Germinal center (tissue), 1 donor: ENCODE results near the gene FAM72B.
"Not testable (repeated sequence)": the region's sequence is repeated elsewhere in the genome, so short reads cannot be mapped to it uniquely, and the experiment has no call there.

Experiments
- DNase-seq: peaks from one replicate; pipeline ENCODE4 v3.0.0; 2012; ENCODE audit warnings: mixed read lengths, low spot score

FAM72B gene

DNA sequence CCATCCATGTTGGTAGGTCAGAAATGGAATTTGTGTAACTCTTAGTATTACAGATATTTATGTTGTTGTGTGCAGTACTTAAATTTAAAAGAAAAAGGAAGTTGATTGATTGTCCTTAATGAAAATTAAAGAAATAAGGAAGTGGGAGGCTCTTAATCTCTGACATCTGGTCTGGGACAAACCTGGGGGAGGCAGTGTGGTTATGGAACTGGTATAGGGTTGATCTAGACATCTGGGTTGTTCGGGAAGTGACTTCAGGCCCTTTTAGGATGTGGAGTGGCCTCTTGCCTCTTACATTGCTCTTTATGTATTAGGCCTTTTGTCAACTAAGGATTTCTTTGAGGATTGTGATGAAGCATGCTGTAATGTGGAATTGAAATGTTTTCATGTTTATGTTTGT lies 16.1 kb upstream of the FAM72B start:
- DNase-seq = not testable (repeated sequence)

DNA sequence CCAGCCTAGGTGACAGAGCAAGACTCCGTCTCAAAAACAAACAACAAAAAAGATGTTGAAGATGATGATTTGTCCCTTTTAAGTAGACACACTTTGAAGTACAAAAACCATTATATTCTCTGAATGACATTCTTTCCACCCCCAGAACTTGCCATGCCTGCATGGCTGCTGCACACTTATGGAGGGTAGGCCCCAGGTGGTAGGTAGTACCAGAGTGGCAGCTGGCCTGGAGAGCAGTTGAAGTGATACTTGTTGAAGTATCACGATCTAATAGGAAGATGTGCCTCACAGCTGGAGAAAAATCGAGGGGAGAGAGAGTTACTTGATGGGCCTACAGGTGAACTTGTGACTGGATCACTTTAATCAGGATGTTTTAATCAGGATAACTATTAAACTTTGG lies 15.6 kb upstream of the FAM72B start:
- DNase-seq = not testable (repeated sequence)

DNA sequence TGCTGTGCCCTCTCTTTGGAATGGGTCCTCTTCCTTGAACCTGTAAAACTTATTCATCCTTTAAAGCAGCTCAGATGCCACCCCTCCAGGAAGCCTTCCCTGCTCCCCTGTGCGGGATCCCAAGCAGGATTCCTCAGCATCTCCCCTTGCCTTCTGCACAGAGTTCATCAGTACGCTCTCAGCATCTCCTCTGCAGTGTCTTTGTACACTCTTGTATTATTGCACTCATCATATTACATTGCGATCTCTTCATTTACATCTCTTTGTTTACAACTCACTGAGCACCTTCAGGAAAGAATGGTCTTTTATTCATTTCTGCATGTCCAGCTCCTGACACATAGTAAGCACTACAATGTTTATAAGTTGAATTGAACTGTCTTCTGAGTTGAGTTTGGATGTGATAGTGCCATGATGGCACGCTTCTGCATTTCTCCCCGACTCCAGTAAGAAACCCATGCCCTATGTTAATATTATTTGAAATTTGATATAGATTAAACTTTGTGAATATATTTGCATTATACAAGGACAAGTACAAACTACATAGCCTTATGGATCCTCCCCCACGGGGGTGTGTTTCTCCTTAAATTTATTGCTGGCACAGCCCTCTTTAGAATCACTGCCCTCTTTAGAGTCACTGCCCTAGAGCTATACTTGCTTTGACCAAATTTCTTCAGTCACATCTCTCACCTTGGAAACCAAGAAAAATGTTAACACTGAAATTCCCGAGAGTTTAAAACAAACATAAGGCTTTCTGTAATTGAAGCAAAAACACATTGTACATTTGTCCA lies 13.1 kb upstream of the FAM72B start:
- DNase-seq = not testable (repeated sequence)

DNA sequence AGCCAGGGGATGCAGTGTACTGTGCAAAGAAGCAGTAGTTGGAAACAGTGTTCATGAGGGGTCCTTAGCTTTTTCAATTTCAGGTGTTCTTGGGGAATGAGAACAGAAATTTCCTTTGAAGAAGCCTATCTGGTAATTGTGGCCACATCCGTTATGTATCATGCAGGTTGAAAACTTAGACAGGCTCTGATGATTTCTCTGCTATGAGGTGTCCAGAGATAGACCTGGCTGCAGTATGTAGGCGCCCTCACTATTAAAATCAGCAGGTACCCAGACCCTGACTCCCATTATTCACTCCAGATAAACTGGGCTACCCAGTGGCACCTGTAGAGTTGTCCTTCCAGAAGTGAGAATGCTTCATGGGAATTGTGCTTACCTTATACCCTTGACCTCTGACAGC lies 8.4 kb upstream of the FAM72B start:
- DNase-seq = not testable (repeated sequence)

DNA sequence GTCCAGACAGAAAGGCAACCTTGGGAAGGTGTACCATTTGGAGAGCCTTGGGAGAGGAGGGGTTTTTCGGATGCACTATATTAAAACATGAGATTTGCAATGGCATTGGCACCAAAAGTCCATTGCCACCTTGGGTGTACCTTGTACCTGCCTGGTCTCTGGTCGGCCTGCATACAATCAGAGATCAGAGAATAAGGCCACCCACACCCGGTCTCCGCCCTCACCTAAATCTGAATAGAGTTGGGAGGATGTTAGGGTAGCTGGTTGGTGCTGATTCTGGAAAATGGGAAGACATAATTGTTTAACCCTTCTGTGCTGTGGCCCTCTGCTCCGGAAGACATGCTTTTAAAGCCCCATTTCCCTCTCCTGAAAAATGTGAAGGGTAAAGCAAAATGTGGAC lies 3.8 kb upstream of the FAM72B start:
- DNase-seq = not testable (repeated sequence)

DNA sequence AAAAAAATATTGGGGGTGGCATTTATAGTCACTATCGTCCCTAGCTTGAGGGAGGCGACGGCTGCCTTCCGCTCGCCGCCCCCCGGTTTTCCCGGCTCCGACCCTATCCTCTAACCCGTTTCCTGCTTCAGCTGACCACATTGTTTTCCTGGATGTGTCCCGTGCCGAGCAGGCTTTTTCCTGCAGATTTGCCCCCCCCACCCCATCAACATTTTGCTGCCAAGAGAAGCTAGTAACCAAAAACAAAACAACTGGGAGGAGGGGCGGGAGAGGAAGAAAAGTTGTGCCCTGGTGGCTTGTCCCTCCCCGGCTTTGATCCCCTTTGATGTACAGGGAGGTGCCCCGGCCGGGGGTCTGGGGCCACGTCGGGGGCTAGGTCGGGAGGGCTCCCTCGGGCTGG lies 2.1 kb upstream of the FAM72B start:
- DNase-seq = not testable (repeated sequence)

DNA sequence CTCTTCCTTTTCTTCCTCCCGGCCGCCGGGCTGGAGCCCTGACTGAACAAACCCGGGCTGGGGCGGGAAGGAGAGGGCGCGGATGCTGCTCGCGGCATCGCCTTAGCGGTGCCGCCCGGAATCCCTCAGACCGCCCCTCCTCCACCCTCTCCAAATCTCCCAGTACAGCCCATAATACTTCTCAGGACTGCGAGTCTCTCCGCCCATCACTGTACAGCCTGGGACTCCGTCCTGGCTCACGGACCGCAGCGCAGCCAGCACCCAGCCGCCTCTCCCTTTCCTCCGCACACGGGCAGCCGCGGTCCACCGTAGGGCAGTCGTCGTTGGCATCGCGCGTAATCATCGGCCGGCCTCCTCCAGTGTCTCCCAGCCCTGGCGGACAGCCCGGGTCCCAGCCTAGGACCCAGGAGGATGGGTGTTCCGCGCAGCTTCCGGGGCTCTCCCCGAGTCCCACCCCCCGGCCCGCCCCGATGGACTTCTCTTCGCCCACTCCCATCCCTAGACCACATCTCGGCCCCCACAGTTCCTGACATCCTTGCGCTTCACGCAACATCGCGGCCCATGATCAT lies 1.1 kb upstream of the FAM72B start:
- DNase-seq = not testable (repeated sequence)

DNA sequence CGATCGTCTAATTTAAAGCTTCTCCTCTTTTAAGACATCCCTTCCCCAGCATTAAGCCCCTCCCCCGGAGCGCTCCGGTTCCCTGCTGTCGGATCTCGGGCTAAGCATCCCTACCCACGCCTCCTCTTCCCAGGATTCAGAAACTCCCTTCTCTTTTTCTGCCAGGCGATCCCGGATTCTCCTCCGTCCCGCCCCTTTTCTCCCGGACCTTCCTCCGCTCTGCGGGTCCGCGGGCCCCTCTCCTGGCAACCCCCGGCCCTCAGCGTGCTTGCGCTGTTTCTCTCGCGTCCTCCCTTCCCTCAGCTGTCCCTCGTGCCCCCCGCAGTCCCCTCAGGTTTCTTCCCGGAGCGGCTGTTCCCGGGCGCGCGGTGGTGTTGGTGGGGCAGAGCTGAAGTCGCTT lies 273 bp downstream of the FAM72B start:
- DNase-seq = not testable (repeated sequence)

DNA sequence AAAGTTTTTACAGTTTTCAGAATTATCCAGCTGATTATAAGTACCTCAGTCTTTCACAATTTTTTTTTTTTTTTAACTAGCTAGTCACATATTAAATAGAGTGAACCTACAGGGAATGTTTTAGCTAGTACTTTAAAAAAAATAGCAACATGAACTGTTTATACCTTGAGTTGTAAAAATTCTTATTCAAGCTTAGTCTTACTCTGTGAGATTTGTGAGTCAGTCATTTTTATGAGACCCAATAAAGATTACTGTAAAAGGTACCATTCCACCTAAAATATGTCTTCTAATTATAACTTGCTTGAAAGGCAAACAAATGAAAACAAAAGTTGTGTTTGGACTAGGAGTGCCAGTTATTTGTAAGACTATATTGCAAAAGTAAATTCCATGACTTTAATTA lies 5.9 kb downstream of the FAM72B start:
- not testable (repeated sequence) for DNase-seq

DNA sequence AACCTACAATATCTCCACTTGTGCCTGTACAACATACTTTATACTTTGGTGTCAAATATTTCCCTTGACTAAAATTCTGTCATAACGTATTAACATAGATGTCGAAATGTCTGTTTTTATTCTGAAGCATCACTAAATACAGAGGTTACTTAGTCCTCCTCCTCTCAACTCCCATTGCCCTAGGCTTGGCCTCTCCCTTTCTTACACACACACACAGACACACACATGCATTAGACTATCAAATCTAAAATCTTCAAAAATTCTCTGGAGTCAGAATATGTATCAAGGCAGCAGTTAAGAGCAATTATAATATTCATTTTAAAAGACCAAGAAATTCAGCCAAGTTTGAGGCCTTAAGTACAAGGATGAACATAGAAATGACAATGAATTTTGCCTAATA lies 7.5 kb downstream of the FAM72B start:
- DNase-seq = not testable (repeated sequence)

DNA sequence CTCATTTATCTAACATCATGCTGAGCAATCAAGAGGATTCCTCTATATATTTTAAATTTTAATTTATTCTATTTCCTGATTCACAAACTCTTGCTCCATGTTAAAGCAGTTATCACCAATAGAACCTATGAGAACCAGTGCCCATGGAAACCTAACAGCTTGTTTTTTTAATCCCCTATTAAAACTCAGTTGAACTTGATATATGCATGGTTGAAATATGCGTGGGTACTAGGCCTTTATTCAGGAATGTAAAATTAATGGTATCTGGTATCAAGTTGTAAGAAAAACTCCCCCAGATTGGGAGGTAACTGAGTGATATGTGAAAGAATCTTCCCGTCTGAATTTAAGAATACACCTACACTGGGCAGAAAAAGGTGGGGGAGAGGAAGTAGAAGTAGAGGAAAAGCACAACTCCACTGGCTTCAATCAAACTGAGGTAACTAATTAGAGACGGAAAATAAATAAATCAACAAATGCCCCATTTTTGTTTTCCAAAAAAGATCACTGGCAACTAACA lies 15.9 kb downstream of the FAM72B start:
- not testable (repeated sequence) for DNase-seq

DNA sequence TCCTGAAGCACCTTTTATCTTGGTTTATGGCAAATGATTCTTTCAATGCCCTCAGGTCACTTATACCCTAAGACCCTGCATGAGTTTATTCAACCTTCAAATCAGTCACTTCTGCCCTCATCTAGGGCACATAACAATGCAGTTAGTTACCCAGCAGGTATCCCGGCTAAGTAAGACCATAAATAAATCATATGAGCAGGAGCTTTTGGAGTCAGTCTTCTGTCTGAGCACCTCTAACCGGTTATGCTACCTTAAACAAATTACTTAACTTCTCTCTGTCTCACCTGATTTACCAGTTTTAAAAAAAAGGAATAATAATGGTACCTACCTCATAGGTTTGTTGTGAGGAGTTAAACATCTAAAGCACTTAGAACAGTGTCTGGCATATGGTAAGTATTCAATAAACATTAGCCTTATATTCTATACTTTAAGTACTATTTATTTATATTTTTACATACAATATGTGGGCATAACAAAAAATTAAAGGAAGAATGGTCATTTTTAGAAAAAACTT lies 16.9 kb downstream of the FAM72B start:
- DNase-seq = not testable (repeated sequence)

DNA sequence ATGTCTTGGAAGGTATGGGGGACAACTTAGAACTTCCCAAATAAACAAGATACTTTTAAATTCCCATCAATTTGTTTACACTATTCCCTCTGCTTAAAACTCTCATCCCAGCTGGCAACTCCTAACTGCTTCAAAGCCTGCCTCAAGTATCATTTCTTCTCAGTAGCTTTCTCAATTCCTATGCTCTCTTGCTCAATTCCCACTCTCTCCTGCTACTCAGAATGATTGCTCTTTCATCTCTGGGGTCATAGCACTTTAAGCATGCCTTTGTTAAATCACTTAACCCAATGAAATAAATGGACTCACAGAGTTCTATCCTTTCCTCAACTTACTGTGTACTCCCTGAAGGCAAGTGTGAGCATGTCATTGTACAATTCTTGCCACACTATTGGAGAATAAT lies 18.8 kb downstream of the FAM72B start:
- DNase-seq = not testable (repeated sequence)

DNA sequence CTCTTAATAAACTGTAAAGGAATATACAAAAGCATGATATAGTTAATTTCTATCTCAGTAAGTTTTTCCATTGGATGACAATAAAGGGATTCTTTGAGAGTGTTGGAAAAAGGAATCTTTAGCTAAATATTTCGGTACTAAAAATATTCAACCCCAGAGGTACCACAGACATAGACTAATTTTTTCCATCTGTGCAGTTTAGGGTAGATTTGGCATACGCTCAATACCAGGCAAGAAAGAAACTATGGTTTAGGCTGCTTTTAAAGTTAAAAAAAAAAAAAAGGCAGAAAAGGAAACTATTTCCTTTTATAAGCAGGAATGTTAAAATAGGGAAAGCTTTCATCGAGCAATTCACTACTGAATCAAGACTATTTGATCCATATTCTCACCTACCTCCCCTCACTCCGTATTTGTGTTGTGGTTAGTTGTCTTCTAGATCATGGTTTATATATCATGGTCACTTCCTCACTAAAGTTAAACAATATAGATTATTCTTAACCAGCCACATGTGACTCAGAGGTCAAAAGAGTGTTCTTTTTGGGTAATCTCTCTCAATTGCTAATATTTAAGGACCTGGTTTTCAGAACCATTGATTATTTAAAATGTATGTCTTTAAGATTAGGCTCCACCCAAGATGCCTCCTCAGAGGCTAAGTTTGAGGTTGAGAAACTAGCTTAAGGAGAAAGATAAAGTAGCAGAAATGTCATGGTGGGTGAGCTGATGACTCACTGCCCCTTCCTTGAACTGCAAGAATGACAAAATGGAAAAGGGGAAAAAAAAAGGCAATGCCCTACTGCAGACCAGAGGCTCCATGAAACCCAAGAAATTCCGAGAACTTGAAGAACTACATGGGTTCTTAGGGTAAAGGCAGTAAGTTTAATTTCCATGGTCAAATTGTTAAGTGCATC lies 20.0 kb downstream of the FAM72B start:
- DNase-seq = not testable (repeated sequence)

DNA sequence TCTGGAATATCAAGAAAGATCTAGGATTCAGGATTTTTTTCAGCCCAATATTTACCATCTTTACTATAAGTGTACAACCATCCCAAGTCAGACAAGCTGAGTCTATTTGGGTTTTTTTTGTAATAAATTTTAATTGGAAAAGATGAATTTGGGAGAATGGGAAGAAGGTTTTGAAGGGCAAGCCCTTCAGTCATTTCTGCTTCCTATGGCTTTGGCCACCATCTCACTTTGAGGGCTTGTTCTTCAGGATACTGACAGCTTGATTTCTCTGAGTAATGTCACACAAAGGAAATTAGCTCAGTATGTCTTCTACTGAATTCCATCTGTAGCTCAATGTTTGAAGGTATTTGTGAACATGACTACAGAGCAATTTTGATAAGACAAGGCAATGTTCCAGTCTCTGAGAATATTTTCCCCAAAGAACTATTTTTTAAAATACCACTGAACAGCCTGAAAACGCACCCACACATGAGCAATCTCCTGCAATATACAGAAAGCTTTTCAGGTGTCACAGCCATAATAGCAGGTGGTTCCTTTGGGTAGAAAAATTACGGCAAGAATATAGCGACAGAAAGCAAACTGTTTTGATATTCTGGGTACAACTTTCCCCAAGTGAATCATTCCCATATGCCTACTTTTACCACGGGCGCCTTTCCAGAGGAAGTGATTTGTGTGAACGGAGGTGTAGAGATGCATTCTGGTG lies 22.8 kb downstream of the FAM72B start:
- DNase-seq = not testable (repeated sequence)

DNA sequence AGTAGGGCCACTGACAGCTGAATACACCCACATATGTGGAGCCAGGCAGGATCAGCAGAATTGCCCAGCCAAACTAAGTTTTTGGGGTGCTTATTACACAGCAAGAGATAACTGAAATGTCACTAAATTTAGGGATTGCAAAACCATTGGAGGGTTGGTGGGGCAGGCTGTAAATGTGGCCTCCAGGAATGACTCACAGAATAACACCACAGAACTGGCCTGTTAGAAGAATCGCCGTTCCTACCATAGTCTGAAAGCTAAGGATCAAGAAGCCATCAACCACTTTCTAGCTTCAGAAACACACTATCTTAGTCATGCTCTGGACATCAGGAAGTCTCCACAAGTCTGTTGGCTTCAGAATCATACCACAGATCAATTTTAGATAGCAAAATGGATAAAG lies 24.0 kb downstream of the FAM72B start:
- not testable (repeated sequence) for DNase-seq

DNA sequence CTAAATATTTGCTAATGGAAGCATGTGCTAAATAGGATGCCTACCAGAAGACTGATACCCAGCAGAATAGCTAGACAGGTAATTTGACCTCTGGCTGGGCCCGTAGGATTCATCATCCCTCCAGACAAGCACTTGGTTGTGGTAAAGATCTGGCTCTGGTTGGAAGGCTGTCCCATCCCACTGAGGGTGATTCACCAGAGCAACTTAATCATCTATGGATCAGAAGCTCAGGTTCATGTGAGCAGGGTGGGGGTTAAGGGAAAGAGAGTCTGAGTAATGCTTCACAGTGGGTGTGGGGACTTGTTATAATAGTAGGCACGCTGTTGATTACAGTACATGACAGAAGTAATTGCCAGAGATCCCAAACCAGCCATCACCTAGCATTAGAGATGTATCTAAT lies 26.5 kb downstream of the FAM72B start:
- not testable (repeated sequence) for DNase-seq

DNA sequence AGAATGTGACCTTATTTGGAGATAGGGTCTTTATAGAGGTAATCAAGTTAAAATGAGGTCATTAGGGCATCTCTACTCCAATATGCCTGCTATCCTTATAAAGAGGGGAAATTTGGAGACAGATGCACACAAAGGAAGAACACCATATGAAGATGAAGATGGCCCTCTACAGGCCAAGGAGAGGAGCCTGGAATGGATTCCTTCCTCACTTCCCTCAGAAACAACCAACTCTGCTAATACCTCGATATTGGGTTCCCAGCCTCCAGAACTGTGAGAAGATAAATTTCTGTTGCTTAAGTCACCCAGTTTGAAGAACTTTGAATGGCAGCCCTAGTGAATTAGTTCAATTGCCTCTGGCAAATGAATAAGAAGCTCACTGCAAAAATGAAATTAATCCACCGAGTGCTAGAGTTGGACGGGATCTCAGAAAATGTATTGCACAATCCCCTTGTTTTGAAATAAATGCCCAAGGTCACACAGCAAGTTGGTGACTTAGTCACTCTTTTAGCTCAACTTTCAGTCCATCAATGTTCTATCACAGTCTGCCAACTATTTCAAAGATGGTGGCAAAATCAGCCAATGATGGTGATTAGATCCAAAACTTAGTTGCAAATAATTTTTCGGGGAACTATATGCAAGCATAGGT lies 27.1 kb downstream of the FAM72B start:
- not testable (repeated sequence) for DNase-seq

DNA sequence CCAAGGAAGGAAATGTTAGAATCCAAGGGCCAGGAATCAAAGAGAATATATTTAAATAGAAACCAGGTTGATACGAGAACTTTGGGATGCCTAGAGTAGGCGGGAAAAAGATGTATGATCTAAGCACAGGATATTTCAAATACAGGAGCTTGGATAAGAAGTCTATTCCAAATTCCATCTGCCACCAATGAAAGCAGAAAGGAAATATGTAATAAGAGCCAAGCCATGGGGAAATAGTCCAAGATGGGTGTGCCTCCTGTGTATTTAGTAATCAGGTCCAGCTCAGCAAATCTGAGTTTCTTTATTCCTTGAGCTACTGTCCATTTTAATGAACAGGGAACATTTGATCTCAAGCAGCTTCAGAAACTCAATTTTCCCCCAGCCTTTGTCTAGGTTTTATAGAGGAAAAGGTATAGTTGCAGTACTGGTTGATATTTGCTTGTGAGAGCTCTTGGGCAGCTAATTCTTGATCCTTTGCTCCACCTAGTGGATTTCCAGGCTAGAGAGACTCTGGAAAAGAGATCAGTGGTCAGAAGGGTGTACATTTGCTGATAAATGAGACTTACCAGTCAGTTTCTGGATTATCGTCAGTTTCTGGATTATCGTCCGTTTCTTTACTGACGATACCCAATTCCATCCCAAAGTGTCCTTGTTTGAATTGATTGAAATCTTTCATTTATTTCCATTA lies 28.3 kb downstream of the FAM72B start:
- not testable (repeated sequence) for DNase-seq

DNA sequence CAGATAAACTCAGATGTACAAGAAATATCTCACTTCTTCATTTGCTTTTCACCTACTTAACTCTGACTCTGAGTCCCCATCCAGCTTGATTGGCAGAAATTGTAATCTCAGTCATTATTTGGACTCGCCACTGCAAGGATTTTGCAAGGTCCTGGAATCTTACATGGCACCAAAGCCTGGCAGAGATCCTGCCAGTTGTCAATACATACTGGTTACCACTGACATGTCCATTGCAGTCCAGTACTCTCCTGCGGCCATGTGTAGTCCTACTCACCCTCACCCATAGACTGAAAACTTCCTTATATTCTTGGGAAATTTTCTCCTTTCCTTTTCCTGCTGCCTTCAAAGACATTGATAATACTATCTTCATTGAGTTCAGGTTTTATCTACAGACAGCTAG lies 29.3 kb downstream of the FAM72B start:
- not testable (repeated sequence) for DNase-seq
